Epithelial cell of esophagus (primary cell): Measurements from ENCODE around the gene DEFB132.
A peak's percentile ranks its signal among the peaks of the same experiment; 100 is the strongest.
"Not testable (repeated sequence)": the region's sequence is repeated elsewhere in the genome, so short reads cannot be mapped to it uniquely, and the experiment has no call there.

Experiments used
- DNase-seq: peaks from one replicate; pipeline ENCODE4 v3.0.0; 2010; ENCODE audit warnings: low read depth
- H3K4me3 ChIP-seq: 2 replicates; pipeline ENCODE4 v1.5.1; 2011; ENCODE audit warnings: mild to moderate bottlenecking, low read length, control low read depth
- CTCF ChIP-seq: IDR thresholded peaks from 2 replicates; pipeline ENCODE4 v1.5.1; 2011; ENCODE audit warnings: low read depth, mild to moderate bottlenecking, low read length, control low read depth, inconsistent platforms; ENCODE audit not compliant: insufficient read depth; ENCODE audit errors: missing control alignments

DEFB132 gene

DNA sequence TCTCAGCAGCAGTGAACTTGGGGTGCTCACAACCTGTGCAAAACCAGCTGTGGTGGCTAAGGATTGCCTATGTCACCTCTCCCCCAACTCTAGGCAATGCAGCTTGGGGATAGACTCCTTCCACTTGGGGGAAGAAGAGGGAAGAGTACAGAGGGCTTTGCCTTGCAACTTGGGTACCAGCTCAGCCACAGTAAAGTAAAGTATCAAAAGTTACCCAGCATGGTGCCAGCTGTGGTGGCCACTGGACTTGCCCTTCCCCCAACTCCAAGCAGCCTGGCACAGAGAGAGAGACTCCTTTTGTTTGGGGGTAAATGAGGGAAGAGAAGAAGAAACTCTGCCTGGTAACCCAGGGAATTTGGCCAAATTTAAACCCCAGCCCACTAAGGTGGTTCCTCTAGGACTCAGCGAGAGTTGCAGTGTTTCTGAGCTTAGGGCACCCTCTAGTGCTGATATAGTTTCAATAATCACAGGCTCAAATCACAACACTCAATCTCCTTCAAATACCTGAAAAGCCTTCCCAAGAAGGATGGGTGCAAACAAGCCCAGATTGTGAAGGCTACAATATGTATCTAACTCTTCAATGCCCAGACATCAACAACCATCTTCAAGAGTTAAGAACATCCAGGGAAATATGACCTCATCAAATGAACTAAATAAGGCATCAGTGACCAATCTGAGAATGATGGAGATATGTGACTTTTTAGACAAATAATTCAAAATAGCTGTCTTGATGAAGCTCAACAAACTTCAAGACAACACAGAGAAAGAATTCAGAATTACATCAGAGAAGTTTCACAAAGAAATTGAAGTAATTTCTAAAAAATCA lies 38.0 kb upstream of the DEFB132 start:
- DNase-seq = peak; percentile 44
- no peak overlapping the region for H3K4me3 ChIP-seq
- peak; percentile 60 for TF ChIP-seq CTCF

- TF ChIP-seq CTCF = no peak
- H3K4me3 ChIP-seq = no peak overlapping the region
- DNase-seq = no peak
Measured at GRCh38 chr20:221258-221830, 36.2 kb upstream of the DEFB132 start.

GRCh38 chr20:225879-226278 lies 31.6 kb upstream of the DEFB132 start:
- not testable (repeated sequence) for DNase-seq, H3K4me3 ChIP-seq

GRCh38 chr20:226958-227357 lies 30.6 kb upstream of the DEFB132 start, which contains the start of gene DEFB129:
Gene DEFB129, plus strand, starts transcription at chr20:227258. Its CDS starts 31 bp downstream, at chr20:227289.
- no peak within 1 kb of the TSS for H3K4me3 ChIP-seq
- DNase-seq = no peak
- TF ChIP-seq CTCF = no peak

- no peak for DNase-seq
- TF ChIP-seq CTCF = no peak
- no peak overlapping the region for H3K4me3 ChIP-seq
Measured at GRCh38 chr20:227439-228105, 30.0 kb upstream of the DEFB132 start.

GRCh38 chr20:235891-236290 lies 21.6 kb upstream of the DEFB132 start:
- H3K4me3 ChIP-seq = no peak overlapping the region
- peak; percentile 60 for TF ChIP-seq CTCF
- DNase-seq = peak; percentile 79

DNA sequence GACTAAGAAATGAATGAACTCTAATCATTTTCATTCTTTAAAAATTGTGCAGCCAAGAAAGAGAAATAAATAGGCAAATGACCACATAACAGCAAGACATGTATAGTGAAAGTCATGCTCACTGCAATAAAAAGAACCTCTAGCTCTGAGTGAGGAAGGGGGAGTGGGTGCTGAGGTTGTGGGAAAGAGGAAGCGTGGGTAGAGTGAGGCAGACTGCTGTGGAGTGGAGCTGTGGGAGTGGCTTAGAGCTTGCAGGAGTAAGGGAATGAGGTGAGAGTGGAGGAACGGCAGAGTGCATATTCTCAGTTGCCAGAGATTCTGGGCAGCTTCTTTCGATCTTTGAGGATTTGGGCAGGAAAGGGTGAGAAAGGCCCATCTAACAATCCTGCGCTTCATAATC lies 20.0 kb upstream of the DEFB132 start:
- TF ChIP-seq CTCF = no peak
- no peak overlapping the region for H3K4me3 ChIP-seq
- DNase-seq = no peak
